ENCODE results near the gene RPEL1. TPM values are rescaled to one million over a fixed set of nuclear protein-coding genes. Genes with fewer than 3 reads are reported as not detected.
"Not testable (repeated sequence)": the region's sequence is repeated elsewhere in the genome, so short reads cannot be mapped to it uniquely, and the experiment has no call there.

The RPEL1 gene
- total and polyA plus RNA-seq, 2 of the 8 experiments (the other 6 are each of a cell fraction or from before 2014, with no cell fraction given) = 0.12 TPM; not detected in 1

- TF ChIP-seq SIX5 (IDR thresholded peaks at IDR 0.05; ENCODE audit: low read depth, low read length) (no peak), NRF1 (IDR thresholded peaks at IDR 0.05; ENCODE audit: low read depth, low read length) (no peak), SP1 (IDR thresholded peaks at IDR 0.05; ENCODE audit: low read depth, low read length) (no peak)
These were observed 12.1 kb downstream of the RPEL1 start (continued) for GRCh38 chr10:103257812-103258211.

GRCh38 chr10:103258928-103259327, 13.2 kb downstream of the RPEL1 start:
- H3K4me1 ChIP-seq (replicated peaks in 1 of 4; ENCODE audit: control insufficient read depth in 3 of 4, insufficient read depth in 4 of 4, low read length in 3 of 4); H2BK15ac ChIP-seq (ENCODE audit: low read length); H3K56ac ChIP-seq (replicated peaks; ENCODE audit: insufficient read length, low read depth, low read length); H2BK12ac ChIP-seq (ENCODE audit: low read depth, low read length); H4K8ac ChIP-seq (ENCODE audit: extremely low read depth, insufficient read depth, low read length); H2BK5ac ChIP-seq (ENCODE audit: low read depth, low read length); FAIRE-seq; H4K5ac ChIP-seq (ENCODE audit: insufficient read length, low read depth, low read length); H3K4me2 ChIP-seq (ENCODE audit: insufficient read depth in 1 of 2, low read depth in 2 of 2, low read length in 2 of 2); POLR2A ChIA-PET (ENCODE audit: partially characterized antibody); CTCF ChIA-PET (ENCODE audit: partially characterized antibody); H3K18ac ChIP-seq (ENCODE audit: extremely low read depth, low read length); H3K36me3 ChIP-seq (ENCODE audit: control insufficient read depth in 2 of 4, insufficient read depth in 4 of 4, low read length in 3 of 4); H3K79me2 ChIP-seq (ENCODE audit: control insufficient read depth in 1 of 2, insufficient read depth in 2 of 2, low read length in 2 of 2); H3K23ac ChIP-seq (ENCODE audit: insufficient read length); H4K20me1 ChIP-seq (replicated peaks in 1 of 2; ENCODE audit: control insufficient read depth in 1 of 2, insufficient read depth in 2 of 2, low read length in 2 of 2); H3K27me3 ChIP-seq (replicated peaks in 1 of 4; ENCODE audit: control insufficient read depth in 3 of 4, extremely low read depth in 1 of 4, insufficient read depth in 3 of 4, low read length in 3 of 4); H2BK120ac ChIP-seq (replicated peaks; ENCODE audit: low read depth, low read length); H2AFZ ChIP-seq (ENCODE audit: low read length); H3K9ac ChIP-seq (replicated peaks in 1 of 4; ENCODE audit: extremely low read depth in 1 of 4, low read depth in 3 of 4, low read length in 3 of 4); H3K23me2 ChIP-seq (ENCODE audit: low read depth, low read length); H3K4ac ChIP-seq (replicated peaks; ENCODE audit: insufficient read length, low read depth, low read length); H4K91ac ChIP-seq (replicated peaks; ENCODE audit: insufficient read length, low read length); H3K27ac ChIP-seq (ENCODE audit: low read depth, low read length); H3K14ac ChIP-seq (ENCODE audit: insufficient read length); H3K4me3 ChIP-seq (ENCODE audit: extremely low read depth in 1 of 4, insufficient read depth in 2 of 4, low read depth in 3 of 4, low read length in 4 of 4); DNase-seq (ENCODE audit: low read depth in 1 of 2, low spot score in 2 of 2); H2BK20ac ChIP-seq (ENCODE audit: low read length); H2AK5ac ChIP-seq (ENCODE audit: low read depth, low read length); H3K79me1 ChIP-seq (ENCODE audit: low read depth, low read length): not testable (repeated sequence)
- peaks cover 7 to 14% of the 10 kb centered on the region in 2 experiments; a peak in 3 of 4 replicates for H3K9me3 ChIP-seq (ENCODE audit: insufficient read depth in 2 of 2, low read depth in 1 of 2, low read length in 1 of 2)
- 94% methylated on average over 4 of the region's 4 CpGs; no CpG with 5 or more reads in 1 of the 2 experiments for WGBS, 2 experiments (ENCODE audit: extremely low coverage in 1 of 2, insufficient coverage in 1 of 2, insufficient read length in 1 of 2, insufficient replicate concordance in 2 of 2, low coverage in 1 of 2, low lambda C conversion rate in 2 of 2, missing lambda C conversion rate in 1 of 2)
